GM23338 (cell line): ENCODE data around the gene ZBTB44. TPM values are rescaled to one million over a fixed set of nuclear protein-coding genes. Genes with fewer than 3 reads are reported as not detected.
"Not testable (repeated sequence)": the region's sequence is repeated elsewhere in the genome, so short reads cannot be mapped to it uniquely, and the experiment has no call there.

Experiments used
- ATAC-seq: fragments of 200-7000 bp; cut with Tn5 transposase; 3 replicates; pipeline ENCODE4 v1.9.1; 2020
- DNase-seq: peaks from one replicate; pipeline ENCODE4 v3.0.0-alpha.2; 2015; ENCODE audit warnings: low spot score
- H2AFZ ChIP-seq: fragments of 200-600 bp; sonication (generic); 2 replicates; pipeline ENCODE4 v1.8.0; 2016; ENCODE audit warnings: antibody characterized with exemption, mild to moderate bottlenecking, moderate library complexity
- H3F3A ChIP-seq: fragments of 200-600 bp; sonication (generic); replicated peaks from 2 replicates; pipeline ENCODE4 v1.8.0; 2017; ENCODE audit warnings: antibody characterized with exemption, mixed run types, low read depth
- H3K27ac ChIP-seq: fragments of 200-600 bp; sonication (generic); 2 replicates; pipeline ENCODE4 v1.6.1; 2016; ENCODE audit warnings: low read depth
- H3K27me3 ChIP-seq: fragments of 200-600 bp; sonication (generic); 2 replicates; pipeline ENCODE4 v1.8.0; 2016; ENCODE audit warnings: mild to moderate bottlenecking, mixed run types, moderate library complexity; ENCODE audit not compliant: insufficient read depth
- H3K36me3 ChIP-seq: fragments of 200-600 bp; sonication (generic); 2 replicates; pipeline ENCODE4 v1.8.0; 2016; ENCODE audit warnings: mild to moderate bottlenecking; ENCODE audit not compliant: insufficient read depth
- H3K4me1 ChIP-seq: fragments of 200-600 bp; sonication (generic); 2 replicates; pipeline ENCODE4 v1.8.0; 2016; ENCODE audit warnings: mild to moderate bottlenecking, moderate library complexity; ENCODE audit not compliant: insufficient read depth
- H3K4me2 ChIP-seq: fragments of 200-600 bp; sonication (generic); 2 replicates; pipeline ENCODE4 v1.7.1; 2017; ENCODE audit warnings: mixed run types
- H3K4me3 ChIP-seq: fragments of 200-600 bp; sonication (generic); 2 replicates; pipeline ENCODE4 v1.6.1; 2016; ENCODE audit warnings: mixed run types
- H3K79me2 ChIP-seq: fragments of 200-600 bp; sonication (generic); replicated peaks from 2 replicates; pipeline ENCODE4 v1.8.0; 2017; ENCODE audit warnings: mild to moderate bottlenecking; ENCODE audit not compliant: insufficient read depth
- H3K9me2 ChIP-seq: fragments of 200-600 bp; sonication (generic); 2 replicates; pipeline ENCODE4 v1.8.0; 2017; ENCODE audit not compliant: insufficient read depth
- H4K20me1 ChIP-seq: fragments of 200-600 bp; sonication (generic); replicated peaks from 2 replicates; pipeline ENCODE4 v1.8.0; 2017; ENCODE audit warnings: mild to moderate bottlenecking; ENCODE audit not compliant: insufficient read depth
- H3K27ac Mint-ChIP-seq: 2 replicates; pipeline ENCODE4 v1.8.0; 2020; ENCODE audit warnings: inconsistent platforms, mild to moderate bottlenecking, moderate library complexity, mixed read lengths
- H3K27me3 Mint-ChIP-seq: 3 replicates; pipeline ENCODE4 v1.8.0; 2022; ENCODE audit warnings: low read depth, mild to moderate bottlenecking, moderate library complexity, mixed read lengths, inconsistent platforms; ENCODE audit not compliant: insufficient read depth, poor library complexity
- H3K36me3 Mint-ChIP-seq: 3 replicates; pipeline ENCODE4 v1.8.0; 2021; ENCODE audit warnings: low read depth, mild to moderate bottlenecking, inconsistent platforms, moderate library complexity, mixed read lengths
- H3K4me1 Mint-ChIP-seq: 3 replicates; pipeline ENCODE4 v1.8.0; 2020; ENCODE audit warnings: mild to moderate bottlenecking, inconsistent platforms, mixed read lengths
- H3K4me3 Mint-ChIP-seq: 3 replicates; pipeline ENCODE4 v1.8.0; 2021; ENCODE audit warnings: moderate library complexity, mild to moderate bottlenecking, inconsistent platforms, mixed read lengths
- H3K9me3 Mint-ChIP-seq: 3 replicates; pipeline ENCODE4 v1.8.0; 2020; ENCODE audit warnings: moderate library complexity, mild to moderate bottlenecking, inconsistent platforms, mixed read lengths
- CREB1 ChIP-seq: fragments of 250-450 bp; sonication (Bioruptor Pico); IDR thresholded peaks from 2 replicates; pipeline ENCODE4 v1.5.0; 2020; ENCODE audit warnings: low read depth, mild to moderate bottlenecking, moderate library complexity
- EZH2phosphoT487 ChIP-seq: fragments of 200-600 bp; sonication (generic); IDR thresholded peaks from one replicate; pipeline ENCODE4 v1.8.1; 2018; ENCODE audit warnings: antibody characterized with exemption; ENCODE audit not compliant: unreplicated experiment
- POLR2AphosphoS5 ChIP-seq: IDR thresholded peaks from 2 replicates; pipeline ENCODE4 v1.6.1; 2016; ENCODE audit warnings: antibody characterized with exemption, low read depth
- REST ChIP-seq: IDR thresholded peaks from one replicate; pipeline ENCODE4 v1.6.1; 2018; ENCODE audit warnings: antibody characterized with exemption; ENCODE audit not compliant: unreplicated experiment
- STAT1 ChIP-seq: IDR thresholded peaks from one replicate; pipeline ENCODE4 v1.6.1; 2016; ENCODE audit warnings: antibody characterized with exemption; ENCODE audit not compliant: unreplicated experiment
- ZNF462 ChIP-seq: fragments of 250-450 bp; sonication (Bioruptor Pico); IDR thresholded peaks from 2 replicates; pipeline ENCODE4 v1.5.0; 2020; ENCODE audit warnings: mild to moderate bottlenecking, moderate library complexity
- polyA plus RNA-seq: library from polyadenylated mRNA; unstranded; fragments of >200 nt; fragmentation: Nextera tagmentation; extraction: Ambion mirVana; gene quantifications from 2 replicates; pipeline ENCODE4 v1.2.1, GENCODE V29; 2016
- total RNA-seq: library from RNA; depleted of rRNA; stranded (reverse); fragments of >200 nt; shearing (Covaris generic); gene quantifications from 2 replicates; pipeline ENCODE4 v1.2.3, GENCODE V29; 2014
- TF ChIP-seq, protein P1 (sequence below), 2 experiments: fragments of 200-600 bp in 1 of 2; sonication (generic) in 1 of 2; conservative IDR thresholded peaks; 2 replicates each; pipeline versions ENCODE4 v1.5.1 to v1.6.1; 2016 to 2017; ENCODE audit warnings: antibody characterized with exemption in 2 of 2, low read depth in 2 of 2, mild to moderate bottlenecking in 2 of 2, moderate library complexity in 1 of 2

The ZBTB44 gene
- total and polyA plus RNA-seq, 2 experiments from 2014 or later = 61.2 to 102 TPM

DNA sequence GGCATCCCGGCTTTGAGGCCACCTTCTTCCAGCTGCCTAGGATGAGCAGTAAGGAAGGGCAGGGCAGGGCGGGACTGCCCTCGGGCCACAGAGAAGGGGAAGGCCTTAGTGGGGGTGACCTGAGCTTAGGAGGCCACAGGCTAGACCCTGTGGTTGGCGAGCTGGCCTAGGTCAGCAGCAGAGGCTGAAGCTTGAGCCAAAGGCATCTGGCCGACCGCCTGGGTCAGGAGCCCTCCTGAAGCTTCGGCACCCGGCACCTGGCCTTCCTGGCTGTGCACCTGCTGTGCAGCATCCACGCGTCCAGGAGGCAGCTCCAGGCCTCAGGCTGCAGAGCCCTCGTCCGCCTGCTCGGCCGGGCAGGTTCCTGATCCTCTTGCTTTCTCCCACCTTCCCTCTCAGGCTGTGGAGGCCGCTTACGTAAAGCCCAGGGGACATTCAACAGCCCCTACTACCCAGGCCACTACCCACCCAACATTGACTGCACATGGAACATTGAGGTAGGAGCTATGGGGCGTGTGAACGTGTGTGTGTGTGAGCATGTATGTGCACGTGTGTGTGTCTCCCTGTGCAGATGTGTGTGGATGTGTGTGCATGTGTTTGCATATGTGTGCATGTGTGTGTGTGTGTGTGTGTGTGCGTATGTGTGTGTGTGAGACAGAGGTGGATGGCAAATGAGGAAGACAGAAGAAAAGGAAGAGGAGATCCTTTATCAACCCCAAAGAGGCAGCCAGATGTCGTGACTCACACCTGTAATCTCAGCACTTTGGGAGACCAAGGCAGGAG is 120.3 kb downstream of the ZBTB44 start:
- DNase-seq (no peak), ATAC-seq (no peak)
- Histone ChIP-seq H3K36me3 (no peaks in the 10 kb centered on the region), H3K4me1 (no peaks in the 10 kb centered on the region), H3K27me3 (no peaks in the 10 kb centered on the region), H2AFZ (no peak overlapping the region), H3K27ac (no peak overlapping the region), H3K9me2 (no peaks in the 10 kb centered on the region), H4K20me1 (no peaks in the 10 kb centered on the region), H3K79me2 (no peaks in the 10 kb centered on the region), H3F3A (no peaks in the 10 kb centered on the region), H3K4me2 (no peak overlapping the region), H3K4me3 (no peak overlapping the region)
- H3K27ac Mint-ChIP-seq = no peak overlapping the region
- H3K36me3 Mint-ChIP-seq = peaks cover 8% of the 10 kb centered on the region; the same call in 2 of the 3 replicates
- no peaks in the 10 kb centered on the region for H3K9me3 Mint-ChIP-seq
- H3K4me1 Mint-ChIP-seq = no peaks in the 10 kb centered on the region; the same call in 2 of the 3 replicates
- peaks cover 3% of the 10 kb centered on the region for H3K27me3 Mint-ChIP-seq
- H3K4me3 Mint-ChIP-seq = no peak overlapping the region
- TF ChIP-seq STAT1 (no peak), POLR2AphosphoS5 (no peak), CREB1 (CRISPR knock-in tag) (no peak), EZH2phosphoT487 (no peak), ZNF462 (CRISPR knock-in tag) (no peak), REST (no peak)
- TF ChIP-seq, protein P1, sequence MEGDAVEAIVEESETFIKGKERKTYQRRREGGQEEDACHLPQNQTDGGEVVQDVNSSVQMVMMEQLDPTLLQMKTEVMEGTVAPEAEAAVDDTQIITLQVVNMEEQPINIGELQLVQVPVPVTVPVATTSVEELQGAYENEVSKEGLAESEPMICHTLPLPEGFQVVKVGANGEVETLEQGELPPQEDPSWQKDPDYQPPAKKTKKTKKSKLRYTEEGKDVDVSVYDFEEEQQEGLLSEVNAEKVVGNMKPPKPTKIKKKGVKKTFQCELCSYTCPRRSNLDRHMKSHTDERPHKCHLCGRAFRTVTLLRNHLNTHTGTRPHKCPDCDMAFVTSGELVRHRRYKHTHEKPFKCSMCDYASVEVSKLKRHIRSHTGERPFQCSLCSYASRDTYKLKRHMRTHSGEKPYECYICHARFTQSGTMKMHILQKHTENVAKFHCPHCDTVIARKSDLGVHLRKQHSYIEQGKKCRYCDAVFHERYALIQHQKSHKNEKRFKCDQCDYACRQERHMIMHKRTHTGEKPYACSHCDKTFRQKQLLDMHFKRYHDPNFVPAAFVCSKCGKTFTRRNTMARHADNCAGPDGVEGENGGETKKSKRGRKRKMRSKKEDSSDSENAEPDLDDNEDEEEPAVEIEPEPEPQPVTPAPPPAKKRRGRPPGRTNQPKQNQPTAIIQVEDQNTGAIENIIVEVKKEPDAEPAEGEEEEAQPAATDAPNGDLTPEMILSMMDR (conservative IDR thresholded peaks at IDR 0.05; ENCODE audit: low read depth in 2 of 2) = no peak

- not testable (repeated sequence) for ATAC-seq, DNase-seq, H3K27me3 ChIP-seq, H3K4me1 Mint-ChIP-seq, H3K9me3 Mint-ChIP-seq, H3K4me3 ChIP-seq, H3K79me2 ChIP-seq, H3K27ac Mint-ChIP-seq, H3F3A ChIP-seq, H3K4me2 ChIP-seq, H3K27me3 Mint-ChIP-seq, H4K20me1 ChIP-seq, H3K36me3 ChIP-seq, H3K4me1 ChIP-seq, H3K4me3 Mint-ChIP-seq, H3K9me2 ChIP-seq, H2AFZ ChIP-seq, H3K36me3 Mint-ChIP-seq, H3K27ac ChIP-seq
These were observed 121.2 kb downstream of the ZBTB44 start for GRCh38 chr11:130193551-130193950.
